HL-60/S4 treated with retinoic acid at 250 ng/mL for 4 days and 3 days (cell line): ENCODE results near the gene BBS9.

ENCODE experiments used
- in situ Hi-C: fragments of 300-500 bp; cut with MboI; formaldehyde crosslinking; loops from 2 replicates; pipeline ENCODE4 v1.7.0; 2022; ENCODE audit warnings: low sequenced_read_pairs

BBS9 gene

GRCh38 chr7:33582533-33582932, 453.2 kb downstream of the BBS9 start:
- in situ Hi-C loops, result no loop called here

GRCh38 chr7:33589911-33590310, 460.5 kb downstream of the BBS9 start:
- in situ Hi-C loops, result no loop called here

GRCh38 chr7:33590916-33591315, 461.6 kb downstream of the BBS9 start:
- in situ Hi-C loops, result no loop called here

DNA sequence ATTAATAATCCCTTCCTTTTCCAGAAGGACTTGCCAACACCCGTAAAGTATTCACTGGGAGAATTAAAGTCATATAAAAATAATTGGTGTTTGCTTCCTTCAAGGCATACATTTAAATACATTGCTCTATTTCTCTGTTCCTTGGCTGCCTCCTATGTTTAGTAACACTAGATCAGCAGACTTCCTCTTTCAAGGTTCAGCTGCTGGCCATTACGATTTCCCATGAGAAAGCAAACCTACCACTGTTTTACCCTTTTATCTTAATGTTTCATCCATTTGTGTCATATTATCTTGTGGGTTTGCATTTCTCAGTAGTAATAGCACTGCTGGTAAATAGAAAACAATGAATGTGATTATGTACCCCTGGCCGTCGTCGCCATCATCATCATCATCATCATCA, 462.1 kb downstream of the BBS9 start:
- in situ Hi-C loops, result no loop called here

GRCh38 chr7:33592718-33593117, 463.4 kb downstream of the BBS9 start:
- in situ Hi-C loops, result no loop called here

GRCh38 chr7:33593611-33594010, 464.2 kb downstream of the BBS9 start:
- in situ Hi-C loops, result no loop called here

GRCh38 chr7:33596686-33597085, 467.3 kb downstream of the BBS9 start:
- in situ Hi-C loops, result no loop called here

DNA sequence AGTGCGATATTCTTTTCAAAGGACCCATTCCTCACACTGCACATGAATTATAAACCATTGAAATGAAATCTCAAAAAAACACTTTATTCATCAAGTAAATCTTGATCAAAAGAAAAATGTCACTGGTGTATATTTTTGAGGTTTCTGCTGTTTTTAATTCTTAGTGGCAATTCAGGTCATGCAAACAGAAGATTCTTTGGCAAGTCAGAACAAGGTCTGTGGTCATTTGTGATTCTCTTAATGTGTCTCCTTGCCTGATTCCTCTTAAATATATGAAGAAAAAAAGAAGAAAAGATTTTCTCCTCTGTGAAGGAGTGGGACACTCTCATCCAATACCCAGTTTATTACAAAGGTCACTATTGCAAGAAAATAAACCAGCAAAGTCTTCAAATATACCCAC, 467.8 kb downstream of the BBS9 start:
- in situ Hi-C loops, result no loop called here

- in situ Hi-C loops, result no loop called here
Measured at GRCh38 chr7:33601101-33601500, 471.7 kb downstream of the BBS9 start.

GRCh38 chr7:33601884-33602283, 472.5 kb downstream of the BBS9 start:
- in situ Hi-C loops, result no loop called here

DNA sequence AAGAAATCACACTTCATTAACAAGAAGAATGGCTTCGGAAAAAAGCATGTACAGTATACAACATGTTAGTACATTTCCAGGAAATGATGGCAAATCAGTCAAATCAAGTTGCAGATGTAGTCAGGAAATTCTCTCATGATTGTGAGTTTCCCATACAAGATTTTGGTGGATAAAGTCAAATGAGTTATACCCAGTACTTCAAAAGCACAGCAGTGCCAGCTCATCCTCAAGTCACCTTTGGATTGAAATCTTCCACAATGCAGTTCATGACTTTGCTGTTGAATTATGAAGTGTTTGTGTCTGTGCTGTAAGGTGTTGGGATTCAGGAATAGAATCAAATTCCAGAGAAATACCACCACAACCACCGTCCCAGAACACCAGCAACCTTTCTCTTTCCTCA, 474.7 kb downstream of the BBS9 start:
- in situ Hi-C loops, result no loop called here

DNA sequence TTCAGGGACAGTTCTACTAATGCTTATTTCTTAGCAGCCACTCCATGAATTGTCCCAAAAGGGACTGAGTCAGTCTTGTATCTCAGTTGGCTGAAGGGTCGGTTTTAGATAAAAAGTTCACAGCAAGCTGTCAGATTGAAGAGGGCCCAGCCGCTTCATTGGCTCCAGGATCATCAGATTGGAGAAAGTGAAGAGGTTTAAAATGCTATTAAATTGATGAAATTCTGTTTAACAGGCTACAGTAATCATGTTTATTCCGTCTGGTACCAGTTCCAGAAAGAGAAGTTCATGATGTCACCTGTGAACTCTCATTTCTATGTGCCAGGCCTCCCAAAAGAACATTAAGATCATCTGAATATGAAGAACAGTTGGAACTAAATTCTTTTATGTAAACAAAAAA, 481.6 kb downstream of the BBS9 start:
- in situ Hi-C loops, result no loop called here

DNA sequence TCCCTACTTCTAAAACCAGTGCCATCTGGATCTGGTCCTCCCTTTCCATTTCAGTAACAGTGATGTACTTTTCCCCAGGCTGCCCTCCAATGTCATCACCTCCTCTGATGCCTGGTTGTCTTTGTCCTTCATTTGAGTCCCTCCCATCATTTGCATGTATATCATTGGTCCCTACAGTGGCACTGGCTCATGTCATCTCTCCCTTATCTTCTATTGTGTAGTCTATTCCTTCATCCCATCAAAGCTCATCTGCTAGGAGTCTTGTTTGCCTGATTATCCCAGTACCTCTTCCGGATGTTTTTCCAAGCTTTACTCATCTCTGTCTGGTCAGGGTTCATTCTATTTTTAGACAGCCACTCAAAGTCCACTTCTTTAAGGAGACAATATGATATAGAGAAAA, 483.1 kb downstream of the BBS9 start:
- in situ Hi-C loops, result no loop called here

DNA sequence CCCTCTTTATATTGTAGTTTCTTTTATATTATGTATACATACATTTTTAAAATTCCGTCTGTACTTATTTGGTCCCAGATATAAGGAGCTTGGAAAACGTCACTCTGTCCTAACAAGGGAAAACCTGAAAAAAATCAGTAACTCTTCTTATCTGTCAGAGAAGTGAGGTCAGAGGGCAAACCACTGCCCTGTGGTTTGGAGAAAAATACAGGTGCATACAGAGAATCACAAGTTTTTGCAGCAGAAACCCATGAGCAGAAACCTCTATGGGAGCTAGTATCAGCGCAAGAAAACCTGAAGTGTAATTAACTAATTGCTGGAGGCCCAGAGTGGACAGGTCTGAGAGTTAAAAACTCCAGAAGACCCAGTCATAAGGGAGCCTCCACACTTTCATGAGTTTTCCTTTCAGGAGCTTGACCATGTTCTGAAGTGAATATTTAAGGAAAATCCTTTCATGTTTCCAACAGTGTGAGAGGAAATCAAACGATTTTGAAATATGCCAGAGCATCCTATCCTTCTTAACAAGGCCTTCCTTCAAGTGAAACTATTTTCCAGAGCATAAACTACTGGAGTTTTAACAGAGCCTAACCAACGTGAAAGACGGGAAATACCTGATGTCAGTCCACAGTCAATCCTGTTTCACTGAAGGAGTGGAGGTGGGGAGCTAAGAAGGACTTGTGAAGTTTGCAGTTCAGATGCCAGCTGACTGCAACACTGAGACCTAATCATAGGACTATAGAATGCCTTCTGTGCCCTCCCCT, 485.2 kb downstream of the BBS9 start:
- in situ Hi-C loops, result no loop called here

- in situ Hi-C loops, result no loop called here
Measured at GRCh38 chr7:33616752-33617151, 487.4 kb downstream of the BBS9 start.

GRCh38 chr7:33619264-33619663, 489.9 kb downstream of the BBS9 start:
- in situ Hi-C loops, result no loop called here

DNA sequence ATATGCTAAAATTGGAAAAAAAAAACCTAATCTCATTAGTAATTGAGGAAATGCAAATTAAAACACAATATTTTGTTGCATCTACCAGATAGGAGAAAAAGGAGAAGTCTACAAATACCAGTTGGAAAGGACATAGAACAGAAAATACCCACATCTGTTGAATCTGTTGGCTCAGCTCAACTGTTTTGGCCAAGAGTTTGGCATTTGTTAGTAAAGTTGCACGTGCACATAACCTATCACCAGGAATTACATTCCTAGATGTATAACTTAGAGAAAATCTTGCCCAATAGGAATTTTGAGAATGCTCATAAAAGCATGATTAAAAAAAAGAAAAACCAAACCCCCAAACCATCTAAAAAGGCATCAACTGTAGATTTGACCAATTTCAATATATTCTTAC, 493.9 kb downstream of the BBS9 start:
- in situ Hi-C loops, result no loop called here

GRCh38 chr7:33624215-33624614, 494.9 kb downstream of the BBS9 start:
- in situ Hi-C loops, result no loop called here

GRCh38 chr7:33626869-33627268, 497.5 kb downstream of the BBS9 start:
- in situ Hi-C loops, result no loop called here

DNA sequence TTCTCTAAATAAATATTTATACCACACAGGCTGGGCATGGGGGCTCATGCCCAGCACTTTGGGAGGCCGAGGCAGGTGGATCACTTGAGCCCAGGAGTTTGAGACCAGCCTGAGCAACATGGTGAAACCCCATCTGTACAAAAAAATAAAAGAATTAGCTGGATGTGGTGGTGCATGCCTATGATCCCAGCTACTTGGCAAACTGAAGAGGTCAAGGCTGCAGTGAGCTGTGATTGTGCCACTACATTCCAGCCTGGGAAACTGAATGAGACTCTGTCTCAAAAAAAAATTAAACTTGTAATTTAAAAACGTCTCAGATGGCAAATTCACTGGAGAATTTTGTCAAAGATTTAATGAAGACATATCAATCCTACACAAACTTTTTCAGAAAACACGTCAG, 498.4 kb downstream of the BBS9 start:
- in situ Hi-C loops, result no loop called here

- in situ Hi-C loops, result no loop called here
Measured at GRCh38 chr7:33628894-33629293, 499.5 kb downstream of the BBS9 start.

- in situ Hi-C loops, result no loop called here
Measured at GRCh38 chr7:33630359-33630758, 501.0 kb downstream of the BBS9 start.

DNA sequence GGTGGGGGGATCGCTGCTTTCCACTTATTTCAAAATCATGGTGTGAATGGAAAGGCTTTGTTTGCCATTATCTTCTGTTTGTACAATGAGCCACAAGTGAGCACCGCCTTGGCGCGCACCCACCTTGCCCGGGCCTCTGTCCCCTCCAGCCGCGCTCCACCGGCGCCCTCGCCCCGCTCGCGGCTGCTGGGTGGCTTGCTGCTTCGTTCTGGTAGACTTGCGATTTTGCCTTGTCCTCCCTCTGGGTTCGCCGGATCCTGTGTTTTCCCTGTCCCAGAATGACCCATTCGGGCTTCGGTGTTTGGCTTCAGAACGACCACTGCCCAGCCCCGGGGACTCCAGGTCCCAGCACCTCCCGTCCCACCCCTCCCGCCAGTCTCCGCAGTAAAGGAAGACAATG, 503.0 kb downstream of the BBS9 start:
- in situ Hi-C loops, result no loop called here
